Measurements from ENCODE around the gene CHPF2. TPM values are rescaled to one million over a fixed set of nuclear protein-coding genes. Genes with fewer than 3 reads are reported as not detected.

The CHPF2 gene
- total RNA-seq, 1 experiment from 2014 or later = 19.5 TPM

DNA sequence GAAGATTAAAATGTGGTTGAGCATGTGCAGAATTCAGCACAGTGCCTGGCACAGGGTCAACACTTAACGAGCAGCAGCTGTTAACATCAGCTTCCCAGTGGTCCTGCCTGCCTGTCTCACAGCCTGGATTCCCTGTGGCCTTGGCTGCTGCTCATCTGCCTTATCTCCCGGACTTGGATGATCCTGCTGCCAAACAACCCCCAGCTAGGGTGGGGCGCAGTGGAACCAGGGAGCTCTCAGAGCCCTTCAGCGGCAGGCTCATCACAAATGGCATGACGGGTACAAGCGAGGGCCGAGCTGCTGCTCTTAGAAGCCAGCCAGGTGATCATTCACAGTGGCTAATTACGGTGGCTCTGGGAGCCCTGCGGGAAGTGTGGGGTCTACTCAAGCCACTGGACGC is 29.2 kb downstream of the CHPF2 start:
- DNase-seq (ENCODE audit: low read depth, low spot score) (no peak), ATAC-seq (no peak)
- Histone ChIP-seq H3K9me3 (ENCODE audit: control insufficient read depth in 1 of 2, insufficient read depth in 1 of 2, low read depth in 1 of 2, low read length in 2 of 2) (no peaks in the 10 kb centered on the region), H3K4me3 (replicated peaks in 1 of 2; ENCODE audit: low read depth in 1 of 2, low read length in 2 of 2) (no peak overlapping the region), H3K27me3 (ENCODE audit: insufficient read depth, low read length) (no peaks in the 10 kb centered on the region), H3K9me2 (ENCODE audit: insufficient read depth) (no peaks in the 10 kb centered on the region), H4K20me1 (ENCODE audit: insufficient read depth) (no peaks in the 10 kb centered on the region), H3K9ac (ENCODE audit: low read length) (no peak overlapping the region), H3K4me2 (ENCODE audit: low read length) (no peak overlapping the region), H3K36me3 (ENCODE audit: control insufficient read depth in 1 of 2, insufficient read depth in 2 of 2, low read length in 2 of 2) (no peaks in the 10 kb centered on the region), H3K4me1 (ENCODE audit: control insufficient read depth in 1 of 2, insufficient read depth in 2 of 2, low read length in 2 of 2) (no peaks in the 10 kb centered on the region), H3K79me2 (ENCODE audit: insufficient read depth, low read length) (no peaks in the 10 kb centered on the region), H3K27ac (ENCODE audit: low read depth, low read length) (no peak overlapping the region), H2AFZ (ENCODE audit: low read depth, low read length, poor library complexity, severe bottlenecking) (no peak overlapping the region)
- BruUV-seq (replicated peaks) = no TSS peak
- intact Hi-C loops (cut with micrococcal nuclease) = no loop called here
- ChIA-PET RAD21 (ENCODE audit: low non-redundant PET in 1 of 2, low total read pairs in 2 of 2, uncharacterized antibody in 2 of 2, unreplicated experiment in 2 of 2) (no interaction called here), POLR2A (no interaction called here), CTCF (interaction anchor here (1.1 kb wide), 1 partner anchor 17 kb away, joined by 5 read pairs; no protein-coding TSS in a partner anchor)
- no peak for TF ChIP-seq CEBPB (IDR thresholded peaks at IDR 0.05; ENCODE audit: low read depth)
- no peak for TF ChIP-seq FOSL1 (IDR thresholded peaks at IDR 0.05; ENCODE audit: low read depth)
- TF ChIP-seq ZFX (IDR thresholded peaks at IDR 0.05) = no peak
- TF ChIP-seq, protein P1, sequence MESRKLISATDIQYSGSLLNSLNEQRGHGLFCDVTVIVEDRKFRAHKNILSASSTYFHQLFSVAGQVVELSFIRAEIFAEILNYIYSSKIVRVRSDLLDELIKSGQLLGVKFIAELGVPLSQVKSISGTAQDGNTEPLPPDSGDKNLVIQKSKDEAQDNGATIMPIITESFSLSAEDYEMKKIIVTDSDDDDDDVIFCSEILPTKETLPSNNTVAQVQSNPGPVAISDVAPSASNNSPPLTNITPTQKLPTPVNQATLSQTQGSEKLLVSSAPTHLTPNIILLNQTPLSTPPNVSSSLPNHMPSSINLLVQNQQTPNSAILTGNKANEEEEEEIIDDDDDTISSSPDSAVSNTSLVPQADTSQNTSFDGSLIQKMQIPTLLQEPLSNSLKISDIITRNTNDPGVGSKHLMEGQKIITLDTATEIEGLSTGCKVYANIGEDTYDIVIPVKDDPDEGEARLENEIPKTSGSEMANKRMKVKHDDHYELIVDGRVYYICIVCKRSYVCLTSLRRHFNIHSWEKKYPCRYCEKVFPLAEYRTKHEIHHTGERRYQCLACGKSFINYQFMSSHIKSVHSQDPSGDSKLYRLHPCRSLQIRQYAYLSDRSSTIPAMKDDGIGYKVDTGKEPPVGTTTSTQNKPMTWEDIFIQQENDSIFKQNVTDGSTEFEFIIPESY (IDR thresholded peaks at IDR 0.05; ENCODE audit: extremely low read depth, insufficient replicate concordance, low read length) = no peak
- TF ChIP-seq JUND (IDR thresholded peaks at IDR 0.05) = no peak
- TF ChIP-seq ELF1 (IDR thresholded peaks at IDR 0.05; ENCODE audit: borderline replicate concordance, low read depth) = no peak
- no peak for TF ChIP-seq ZNF274 (IDR thresholded peaks at IDR 0.05; ENCODE audit: low read depth, low read length)
- no peak for TF ChIP-seq SP1 (IDR thresholded peaks at IDR 0.05; ENCODE audit: low read depth)
- no peak for TF ChIP-seq CBX3 (IDR thresholded peaks at IDR 0.05; ENCODE audit: low read depth)
- no peak for TF ChIP-seq TCF7L2 (IDR thresholded peaks at IDR 0.05; ENCODE audit: borderline replicate concordance, extremely low read depth, insufficient read depth, insufficient read length)
- no peak for TF ChIP-seq YY1 (IDR thresholded peaks at IDR 0.05; ENCODE audit: extremely low read depth, insufficient replicate concordance, low read depth, low read length)
- no peak for TF ChIP-seq RAD21 (IDR thresholded peaks at IDR 0.05; ENCODE audit: low read depth)
- TF ChIP-seq SRF (IDR thresholded peaks at IDR 0.05; ENCODE audit: low read depth) = no peak
- TF ChIP-seq POLR2A (IDR thresholded peaks at IDR 0.05; ENCODE audit: borderline replicate concordance, extremely low read depth, insufficient read depth, insufficient read length) = no peak
- TF ChIP-seq POLR2AphosphoS5 (IDR thresholded peaks at IDR 0.05; ENCODE audit: low read depth, low read length) = no peak
- no peak for TF ChIP-seq EGR1 (IDR thresholded peaks at IDR 0.05; ENCODE audit: low read depth)
- TF ChIP-seq EZH2 (IDR thresholded peaks at IDR 0.05) = no peak
- TF ChIP-seq, protein P2, sequence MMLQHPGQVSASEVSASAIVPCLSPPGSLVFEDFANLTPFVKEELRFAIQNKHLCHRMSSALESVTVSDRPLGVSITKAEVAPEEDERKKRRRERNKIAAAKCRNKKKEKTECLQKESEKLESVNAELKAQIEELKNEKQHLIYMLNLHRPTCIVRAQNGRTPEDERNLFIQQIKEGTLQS (IDR thresholded peaks at IDR 0.05) = no peak
- TF ChIP-seq, protein P3, sequence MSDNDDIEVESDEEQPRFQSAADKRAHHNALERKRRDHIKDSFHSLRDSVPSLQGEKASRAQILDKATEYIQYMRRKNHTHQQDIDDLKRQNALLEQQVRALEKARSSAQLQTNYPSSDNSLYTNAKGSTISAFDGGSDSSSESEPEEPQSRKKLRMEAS (IDR thresholded peaks at IDR 0.05) = no peak

Data from HCT116 (cell line).